Measurements from ENCODE around the gene STX4.

DNA sequence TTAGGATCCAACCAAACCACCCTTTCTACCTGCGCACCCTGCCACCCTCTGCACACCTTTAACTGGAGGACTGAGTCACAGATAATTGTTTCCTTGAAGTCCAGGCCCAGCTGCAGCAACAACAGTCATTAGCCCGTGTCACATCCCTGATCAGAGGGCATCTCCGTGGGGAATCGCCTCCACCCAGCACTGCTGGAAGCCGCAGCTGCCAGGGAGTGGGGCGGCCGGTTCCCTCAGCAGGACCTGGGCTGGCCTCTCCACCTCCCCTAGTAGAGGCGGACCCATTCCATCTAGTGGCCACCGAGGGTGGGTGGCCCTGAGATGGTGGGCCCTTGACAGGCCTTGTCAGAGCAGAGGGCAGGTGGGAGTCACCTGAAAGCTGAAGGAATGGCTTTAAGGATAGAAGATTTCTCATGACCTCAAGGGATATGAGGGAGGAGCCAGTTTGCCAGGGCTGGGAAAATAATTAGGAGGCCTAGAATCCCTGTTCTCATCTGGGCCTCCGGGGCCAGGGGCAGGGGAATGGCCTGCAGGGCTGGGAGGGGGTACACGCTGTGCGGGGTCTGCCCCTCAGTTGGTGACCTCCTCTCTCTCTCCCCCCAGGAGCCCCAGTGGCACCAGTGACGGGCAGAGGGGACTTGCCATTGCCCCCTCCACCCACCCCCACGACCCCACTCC, 49.1 kb downstream of the STX4 start:
- TF ChIP-seq, protein P1, sequence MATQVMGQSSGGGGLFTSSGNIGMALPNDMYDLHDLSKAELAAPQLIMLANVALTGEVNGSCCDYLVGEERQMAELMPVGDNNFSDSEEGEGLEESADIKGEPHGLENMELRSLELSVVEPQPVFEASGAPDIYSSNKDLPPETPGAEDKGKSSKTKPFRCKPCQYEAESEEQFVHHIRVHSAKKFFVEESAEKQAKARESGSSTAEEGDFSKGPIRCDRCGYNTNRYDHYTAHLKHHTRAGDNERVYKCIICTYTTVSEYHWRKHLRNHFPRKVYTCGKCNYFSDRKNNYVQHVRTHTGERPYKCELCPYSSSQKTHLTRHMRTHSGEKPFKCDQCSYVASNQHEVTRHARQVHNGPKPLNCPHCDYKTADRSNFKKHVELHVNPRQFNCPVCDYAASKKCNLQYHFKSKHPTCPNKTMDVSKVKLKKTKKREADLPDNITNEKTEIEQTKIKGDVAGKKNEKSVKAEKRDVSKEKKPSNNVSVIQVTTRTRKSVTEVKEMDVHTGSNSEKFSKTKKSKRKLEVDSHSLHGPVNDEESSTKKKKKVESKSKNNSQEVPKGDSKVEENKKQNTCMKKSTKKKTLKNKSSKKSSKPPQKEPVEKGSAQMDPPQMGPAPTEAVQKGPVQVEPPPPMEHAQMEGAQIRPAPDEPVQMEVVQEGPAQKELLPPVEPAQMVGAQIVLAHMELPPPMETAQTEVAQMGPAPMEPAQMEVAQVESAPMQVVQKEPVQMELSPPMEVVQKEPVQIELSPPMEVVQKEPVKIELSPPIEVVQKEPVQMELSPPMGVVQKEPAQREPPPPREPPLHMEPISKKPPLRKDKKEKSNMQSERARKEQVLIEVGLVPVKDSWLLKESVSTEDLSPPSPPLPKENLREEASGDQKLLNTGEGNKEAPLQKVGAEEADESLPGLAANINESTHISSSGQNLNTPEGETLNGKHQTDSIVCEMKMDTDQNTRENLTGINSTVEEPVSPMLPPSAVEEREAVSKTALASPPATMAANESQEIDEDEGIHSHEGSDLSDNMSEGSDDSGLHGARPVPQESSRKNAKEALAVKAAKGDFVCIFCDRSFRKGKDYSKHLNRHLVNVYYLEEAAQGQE (IDR thresholded peaks at IDR 0.05; ENCODE audit: insufficient read depth in 1 of 2, low read depth in 2 of 2, low read length in 1 of 2) = no peak
- TF ChIP-seq, protein P2, sequence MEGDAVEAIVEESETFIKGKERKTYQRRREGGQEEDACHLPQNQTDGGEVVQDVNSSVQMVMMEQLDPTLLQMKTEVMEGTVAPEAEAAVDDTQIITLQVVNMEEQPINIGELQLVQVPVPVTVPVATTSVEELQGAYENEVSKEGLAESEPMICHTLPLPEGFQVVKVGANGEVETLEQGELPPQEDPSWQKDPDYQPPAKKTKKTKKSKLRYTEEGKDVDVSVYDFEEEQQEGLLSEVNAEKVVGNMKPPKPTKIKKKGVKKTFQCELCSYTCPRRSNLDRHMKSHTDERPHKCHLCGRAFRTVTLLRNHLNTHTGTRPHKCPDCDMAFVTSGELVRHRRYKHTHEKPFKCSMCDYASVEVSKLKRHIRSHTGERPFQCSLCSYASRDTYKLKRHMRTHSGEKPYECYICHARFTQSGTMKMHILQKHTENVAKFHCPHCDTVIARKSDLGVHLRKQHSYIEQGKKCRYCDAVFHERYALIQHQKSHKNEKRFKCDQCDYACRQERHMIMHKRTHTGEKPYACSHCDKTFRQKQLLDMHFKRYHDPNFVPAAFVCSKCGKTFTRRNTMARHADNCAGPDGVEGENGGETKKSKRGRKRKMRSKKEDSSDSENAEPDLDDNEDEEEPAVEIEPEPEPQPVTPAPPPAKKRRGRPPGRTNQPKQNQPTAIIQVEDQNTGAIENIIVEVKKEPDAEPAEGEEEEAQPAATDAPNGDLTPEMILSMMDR (IDR thresholded peaks at IDR 0.05) = no peak

Data from Panc1 (cell line).